HepG2 (cell line): ENCODE results near the gene WDCP. TPM values are rescaled to one million over a fixed set of nuclear protein-coding genes. Genes with fewer than 3 reads are reported as not detected.

Source experiments
- ELF3 ChIP-seq: IDR thresholded peaks from 2 replicates; pipeline ENCODE4 v1.6.1; 2016; ENCODE audit warnings: missing genetic modification reagents, missing compliant biosample characterization
- HOXA3 ChIP-seq: sonication (generic); formaldehyde crosslinking; IDR thresholded peaks from 2 replicates; pipeline ENCODE4 v1.5.0; 2020; ENCODE audit warnings: missing genetic modification reagents
- LCORL ChIP-seq, 2 experiments: fragments of 450-650 bp in 1 of 2; sonication (generic) in 1 of 2; formaldehyde crosslinking in 1 of 2; IDR thresholded peaks; 2 replicates each; pipeline versions ENCODE4 v1.5.0 to v1.6.1; 2017 to 2020; ENCODE audit warnings: antibody characterized with exemption in 1 of 2, missing genetic modification reagents in 1 of 2
- SMC3 ChIP-seq: IDR thresholded peaks from 2 replicates; pipeline ENCODE4 v1.6.1; 2011; ENCODE audit warnings: low read length, improper control_type of control experiment
- STAG1 ChIP-seq: sonication (generic); formaldehyde crosslinking; IDR thresholded peaks from 2 replicates; pipeline ENCODE4 v1.4.0; 2020; ENCODE audit warnings: missing genetic modification reagents
- SYNCRIP ChIP-seq: fragments of 200-400 bp; formaldehyde crosslinking; IDR thresholded peaks from 2 replicates; pipeline ENCODE4 v1.6.1; 2018; ENCODE audit warnings: mild to moderate bottlenecking, low read depth, low read length; ENCODE audit not compliant: insufficient read depth
- ZNF616 ChIP-seq: sonication (generic); formaldehyde crosslinking; IDR thresholded peaks from 2 replicates; pipeline ENCODE4 v1.5.0; 2020; ENCODE audit warnings: low read depth, mild to moderate bottlenecking, missing genetic modification reagents
- polyA plus RNA-seq, 8 experiments: library from polyadenylated mRNA; depleted of rRNA in 3 of 8; stranded (reverse) in 7 of 8; unstranded in 1 of 8; fragments of >200 nt; fragmentation: Illumina TruSeq in 4 of 8; extraction: Trizol in 4 of 8; gene quantifications; 2 replicates each; pipeline versions ENCODE4 v1.2.1 to v1.2.3, GENCODE V29; 2011 to 2016; ENCODE audit warnings: low read depth in 4 of 8, missing spikeins in 1 of 8, mixed read lengths in 1 of 8; ENCODE audit not compliant: insufficient read depth in 1 of 8
- total RNA-seq, 5 experiments: library from RNA; depleted of rRNA; stranded (reverse); fragments of >200 nt; fragmentation: Illumina TruSeq; extraction: Trizol; gene quantifications; 2 replicates each; pipeline ENCODE4 v1.2.3, GENCODE V29; 2016; ENCODE audit warnings: low read depth in 1 of 5
- TF ChIP-seq, protein P1 (sequence below): IDR thresholded peaks from 2 replicates; pipeline ENCODE4 v1.6.1; 2016; ENCODE audit warnings: control low read depth
- TF ChIP-seq, protein P2 (sequence below), 2 experiments: sonication (generic) in 1 of 2; formaldehyde crosslinking in 1 of 2; IDR thresholded peaks; 2 replicates each; pipeline versions ENCODE4 v1.4.0 to v1.6.1; 2016 to 2020; ENCODE audit warnings: borderline replicate concordance in 1 of 2, low read depth in 1 of 2, mild to moderate bottlenecking in 1 of 2, missing genetic modification reagents in 1 of 2
- TF ChIP-seq, protein P3 (sequence below): sonication (generic); formaldehyde crosslinking; IDR thresholded peaks from 2 replicates; pipeline ENCODE4 v1.4.0; 2020; ENCODE audit warnings: missing genetic modification reagents
- TF ChIP-seq, protein P4 (sequence below): sonication (generic); formaldehyde crosslinking; IDR thresholded peaks from 2 replicates; pipeline ENCODE4 v1.4.0; 2020; ENCODE audit warnings: mild to moderate bottlenecking, missing genetic modification reagents
- TF ChIP-seq, protein P5 (sequence below): IDR thresholded peaks from 2 replicates; pipeline ENCODE4 v1.6.1; 2016; ENCODE audit warnings: mild to moderate bottlenecking, missing biosample characterization, missing genetic modification reagents
- TF ChIP-seq, protein P6 (sequence below): sonication (generic); formaldehyde crosslinking; IDR thresholded peaks from 2 replicates; pipeline ENCODE4 v1.4.0; 2020; ENCODE audit warnings: missing genetic modification reagents; ENCODE audit errors: not compliant biosample characterization

WDCP gene
- total and polyA plus RNA-seq, 2 of the 13 experiments (the other 11 are each of a cell fraction or from before 2014, with no cell fraction given), result 17.4 to 22.6 TPM

DNA sequence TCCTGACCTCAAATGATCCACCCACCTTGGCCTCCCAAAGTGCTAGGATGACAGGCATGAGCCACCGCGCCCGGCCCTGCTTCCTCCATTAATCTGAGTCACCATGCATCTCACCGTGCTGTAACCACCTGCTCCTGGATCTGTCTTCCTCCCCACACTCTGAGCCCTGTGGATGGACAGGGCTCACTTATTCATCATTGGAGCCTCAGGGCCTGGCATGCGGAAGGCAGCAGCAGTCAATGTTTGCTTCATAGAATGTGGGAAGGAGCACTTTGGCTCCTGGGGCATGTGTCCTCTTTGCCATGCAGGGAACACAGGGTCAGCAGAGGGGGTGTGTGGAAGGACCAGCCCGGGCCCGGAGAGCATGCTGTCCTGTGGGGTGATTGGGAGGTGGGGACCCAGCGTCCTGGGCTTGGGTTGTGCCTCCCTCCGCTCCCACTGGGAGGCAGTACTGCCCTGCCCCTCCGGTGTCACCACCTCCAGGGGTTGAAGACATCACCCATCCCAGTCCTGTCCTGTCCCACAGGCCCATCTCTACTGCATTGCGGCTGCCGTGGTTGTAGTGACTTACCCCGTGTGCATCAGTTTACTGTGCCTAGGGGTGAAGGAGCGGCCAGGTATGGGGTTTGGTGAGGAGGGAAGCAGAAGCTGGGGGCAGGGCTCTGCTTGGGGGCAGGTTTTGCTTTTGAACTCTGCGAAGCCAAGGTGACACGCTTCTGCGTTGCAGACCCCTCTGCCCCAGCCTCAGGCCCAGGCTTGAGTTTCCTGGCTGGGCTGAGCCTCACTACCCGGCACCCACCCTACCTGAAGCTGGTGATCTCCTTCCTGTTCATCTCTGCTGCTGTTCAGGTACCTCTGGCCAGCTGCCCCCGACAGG, 25.8 kb downstream of the WDCP start (continued):
- TF ChIP-seq LCORL (IDR thresholded peaks at IDR 0.05), result no peak
- TF ChIP-seq LCORL (CRISPR knock-in tag; IDR thresholded peaks at IDR 0.05), result no peak
- TF ChIP-seq ZNF616 (CRISPR knock-in tag), result no peak
- no peak; the same call in 1 of the 2 replicates for TF ChIP-seq ELF3 (CRISPR knock-in tag)
- TF ChIP-seq, protein P1, sequence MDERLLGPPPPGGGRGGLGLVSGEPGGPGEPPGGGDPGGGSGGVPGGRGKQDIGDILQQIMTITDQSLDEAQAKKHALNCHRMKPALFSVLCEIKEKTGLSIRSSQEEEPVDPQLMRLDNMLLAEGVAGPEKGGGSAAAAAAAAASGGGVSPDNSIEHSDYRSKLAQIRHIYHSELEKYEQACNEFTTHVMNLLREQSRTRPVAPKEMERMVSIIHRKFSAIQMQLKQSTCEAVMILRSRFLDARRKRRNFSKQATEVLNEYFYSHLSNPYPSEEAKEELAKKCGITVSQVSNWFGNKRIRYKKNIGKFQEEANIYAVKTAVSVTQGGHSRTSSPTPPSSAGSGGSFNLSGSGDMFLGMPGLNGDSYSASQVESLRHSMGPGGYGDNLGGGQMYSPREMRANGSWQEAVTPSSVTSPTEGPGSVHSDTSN (CRISPR knock-in tag), result no peak
- TF ChIP-seq, protein P2, sequence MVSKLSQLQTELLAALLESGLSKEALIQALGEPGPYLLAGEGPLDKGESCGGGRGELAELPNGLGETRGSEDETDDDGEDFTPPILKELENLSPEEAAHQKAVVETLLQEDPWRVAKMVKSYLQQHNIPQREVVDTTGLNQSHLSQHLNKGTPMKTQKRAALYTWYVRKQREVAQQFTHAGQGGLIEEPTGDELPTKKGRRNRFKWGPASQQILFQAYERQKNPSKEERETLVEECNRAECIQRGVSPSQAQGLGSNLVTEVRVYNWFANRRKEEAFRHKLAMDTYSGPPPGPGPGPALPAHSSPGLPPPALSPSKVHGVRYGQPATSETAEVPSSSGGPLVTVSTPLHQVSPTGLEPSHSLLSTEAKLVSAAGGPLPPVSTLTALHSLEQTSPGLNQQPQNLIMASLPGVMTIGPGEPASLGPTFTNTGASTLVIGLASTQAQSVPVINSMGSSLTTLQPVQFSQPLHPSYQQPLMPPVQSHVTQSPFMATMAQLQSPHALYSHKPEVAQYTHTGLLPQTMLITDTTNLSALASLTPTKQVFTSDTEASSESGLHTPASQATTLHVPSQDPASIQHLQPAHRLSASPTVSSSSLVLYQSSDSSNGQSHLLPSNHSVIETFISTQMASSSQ (IDR thresholded peaks at IDR 0.05; ENCODE audit: low read depth), result no peak
- TF ChIP-seq, protein P2 (CRISPR knock-in tag; IDR thresholded peaks at IDR 0.05; ENCODE audit: borderline replicate concordance), result no peak
- TF ChIP-seq HOXA3 (CRISPR knock-in tag), result no peak; the same call in 1 of the 2 replicates
- TF ChIP-seq, protein P3, sequence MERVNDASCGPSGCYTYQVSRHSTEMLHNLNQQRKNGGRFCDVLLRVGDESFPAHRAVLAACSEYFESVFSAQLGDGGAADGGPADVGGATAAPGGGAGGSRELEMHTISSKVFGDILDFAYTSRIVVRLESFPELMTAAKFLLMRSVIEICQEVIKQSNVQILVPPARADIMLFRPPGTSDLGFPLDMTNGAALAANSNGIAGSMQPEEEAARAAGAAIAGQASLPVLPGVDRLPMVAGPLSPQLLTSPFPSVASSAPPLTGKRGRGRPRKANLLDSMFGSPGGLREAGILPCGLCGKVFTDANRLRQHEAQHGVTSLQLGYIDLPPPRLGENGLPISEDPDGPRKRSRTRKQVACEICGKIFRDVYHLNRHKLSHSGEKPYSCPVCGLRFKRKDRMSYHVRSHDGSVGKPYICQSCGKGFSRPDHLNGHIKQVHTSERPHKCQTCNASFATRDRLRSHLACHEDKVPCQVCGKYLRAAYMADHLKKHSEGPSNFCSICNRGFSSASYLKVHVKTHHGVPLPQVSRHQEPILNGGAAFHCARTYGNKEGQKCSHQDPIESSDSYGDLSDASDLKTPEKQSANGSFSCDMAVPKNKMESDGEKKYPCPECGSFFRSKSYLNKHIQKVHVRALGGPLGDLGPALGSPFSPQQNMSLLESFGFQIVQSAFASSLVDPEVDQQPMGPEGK (CRISPR knock-in tag), result peak; percentile 32; the same call in 1 of the 2 replicates
- TF ChIP-seq STAG1 (CRISPR knock-in tag), result peak; percentile 97
- no peak for TF ChIP-seq SYNCRIP
- TF ChIP-seq, protein P4, sequence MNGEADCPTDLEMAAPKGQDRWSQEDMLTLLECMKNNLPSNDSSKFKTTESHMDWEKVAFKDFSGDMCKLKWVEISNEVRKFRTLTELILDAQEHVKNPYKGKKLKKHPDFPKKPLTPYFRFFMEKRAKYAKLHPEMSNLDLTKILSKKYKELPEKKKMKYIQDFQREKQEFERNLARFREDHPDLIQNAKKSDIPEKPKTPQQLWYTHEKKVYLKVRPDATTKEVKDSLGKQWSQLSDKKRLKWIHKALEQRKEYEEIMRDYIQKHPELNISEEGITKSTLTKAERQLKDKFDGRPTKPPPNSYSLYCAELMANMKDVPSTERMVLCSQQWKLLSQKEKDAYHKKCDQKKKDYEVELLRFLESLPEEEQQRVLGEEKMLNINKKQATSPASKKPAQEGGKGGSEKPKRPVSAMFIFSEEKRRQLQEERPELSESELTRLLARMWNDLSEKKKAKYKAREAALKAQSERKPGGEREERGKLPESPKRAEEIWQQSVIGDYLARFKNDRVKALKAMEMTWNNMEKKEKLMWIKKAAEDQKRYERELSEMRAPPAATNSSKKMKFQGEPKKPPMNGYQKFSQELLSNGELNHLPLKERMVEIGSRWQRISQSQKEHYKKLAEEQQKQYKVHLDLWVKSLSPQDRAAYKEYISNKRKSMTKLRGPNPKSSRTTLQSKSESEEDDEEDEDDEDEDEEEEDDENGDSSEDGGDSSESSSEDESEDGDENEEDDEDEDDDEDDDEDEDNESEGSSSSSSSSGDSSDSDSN (CRISPR knock-in tag), result 0 out of 2 replicates have a peak, but pooled peaks have one; percentile 37
- peak; percentile 75 for TF ChIP-seq SMC3
- TF ChIP-seq, protein P5, sequence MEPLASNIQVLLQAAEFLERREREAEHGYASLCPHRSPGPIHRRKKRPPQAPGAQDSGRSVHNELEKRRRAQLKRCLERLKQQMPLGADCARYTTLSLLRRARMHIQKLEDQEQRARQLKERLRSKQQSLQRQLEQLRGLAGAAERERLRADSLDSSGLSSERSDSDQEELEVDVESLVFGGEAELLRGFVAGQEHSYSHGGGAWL (CRISPR knock-in tag), result 0 out of 2 replicates have a peak, but pooled peaks have one; percentile 23
- TF ChIP-seq, protein P6, sequence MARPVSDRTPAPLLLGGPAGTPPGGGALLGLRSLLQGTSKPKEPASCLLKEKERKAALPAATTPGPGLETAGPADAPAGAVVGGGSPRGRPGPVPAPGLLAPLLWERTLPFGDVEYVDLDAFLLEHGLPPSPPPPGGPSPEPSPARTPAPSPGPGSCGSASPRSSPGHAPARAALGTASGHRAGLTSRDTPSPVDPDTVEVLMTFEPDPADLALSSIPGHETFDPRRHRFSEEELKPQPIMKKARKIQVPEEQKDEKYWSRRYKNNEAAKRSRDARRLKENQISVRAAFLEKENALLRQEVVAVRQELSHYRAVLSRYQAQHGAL (CRISPR knock-in tag), result no peak
